Measurements from ENCODE around the gene FITM1.

- no peak for TF ChIP-seq EZH2 (IDR thresholded peaks at IDR 0.05; ENCODE audit: low read length, missing control alignments)
- no peak for TF ChIP-seq CTCF (conservative IDR thresholded peaks at IDR 0.05 in 1 of 2, IDR thresholded peaks at IDR 0.05 in 1 of 2; ENCODE audit: low read depth in 1 of 2, low read length in 2 of 2)
Measured at GRCh38 chr14:24179294-24179960, 49.0 kb downstream of the FITM1 start.

Measured in fibroblast of lung (primary cell).